Hematopoietic multipotent progenitor cell (in vitro differentiated cells): ENCODE results near the gene GALNT8. TPM values are rescaled to one million over a fixed set of nuclear protein-coding genes. Genes with fewer than 3 reads are reported as not detected.
"Not testable (repeated sequence)": the region's sequence is repeated elsewhere in the genome, so short reads cannot be mapped to it uniquely, and the experiment has no call there.

Source experiments
- DNase-seq, 3 donors: peaks; one replicate each; pipeline ENCODE4 v3.0.0-alpha.2; 2011 to 2015; ENCODE audit warnings: low read depth in 2 of 3, low spot score in 2 of 3
- total RNA-seq: library from RNA; depleted of rRNA; stranded (reverse); fragments of >200 nt; gene quantifications from one replicate; pipeline ENCODE4 v1.2.3, GENCODE V29; 2012

GALNT8 gene
- total RNA-seq, 1 donor = 1.1 TPM

- DNase-seq = no peak
These were observed 22.8 kb downstream of the GALNT8 start for GRCh38 chr12:4743046-4743445.

GRCh38 chr12:4744709-4745108 lies 24.5 kb downstream of the GALNT8 start:
- no peak for DNase-seq

GRCh38 chr12:4745249-4745648 lies 25.0 kb downstream of the GALNT8 start:
- no peak for DNase-seq

- DNase-seq = not testable (repeated sequence)
These were observed 31.5 kb downstream of the GALNT8 start for GRCh38 chr12:4751654-4752053.

GRCh38 chr12:4762773-4763172 lies 42.6 kb downstream of the GALNT8 start:
- DNase-seq = peak in 2 of 3 donors; percentile 28 to 57

GRCh38 chr12:4763549-4763948 lies 43.3 kb downstream of the GALNT8 start:
- DNase-seq = no peak

- DNase-seq = no peak
These were observed 46.2 kb downstream of the GALNT8 start for GRCh38 chr12:4766445-4766844.

GRCh38 chr12:4767186-4767585 lies 47.0 kb downstream of the GALNT8 start:
- no peak for DNase-seq

- DNase-seq = no peak
These were observed 48.1 kb downstream of the GALNT8 start for GRCh38 chr12:4768341-4768740.

- no peak for DNase-seq
These were observed 48.9 kb downstream of the GALNT8 start for GRCh38 chr12:4769073-4769472.

GRCh38 chr12:4771172-4771959 lies 51.2 kb downstream of the GALNT8 start:
- DNase-seq = no peak

GRCh38 chr12:4771960-4772566 lies 51.9 kb downstream of the GALNT8 start:
- no peak for DNase-seq

GRCh38 chr12:4775936-4776335 lies 55.7 kb downstream of the GALNT8 start:
- no peak for DNase-seq

GRCh38 chr12:4779749-4780148 lies 59.5 kb downstream of the GALNT8 start:
- no peak for DNase-seq

GRCh38 chr12:4780641-4781611 lies 60.7 kb downstream of the GALNT8 start:
- DNase-seq = no peak

GRCh38 chr12:4784404-4785054 lies 64.3 kb downstream of the GALNT8 start:
- no peak for DNase-seq

- DNase-seq = no peak
These were observed 66.6 kb downstream of the GALNT8 start for GRCh38 chr12:4786795-4787194.

GRCh38 chr12:4787965-4788364 lies 67.8 kb downstream of the GALNT8 start:
- DNase-seq = no peak

- no peak for DNase-seq
These were observed 69.6 kb downstream of the GALNT8 start for GRCh38 chr12:4789776-4790175.

- DNase-seq = no peak
These were observed 71.3 kb downstream of the GALNT8 start for GRCh38 chr12:4791497-4791896.

GRCh38 chr12:4794491-4794890 lies 74.3 kb downstream of the GALNT8 start:
- DNase-seq = peak in 2 of 3 donors; percentile 52 to 86
